GM23338 (cell line): Measurements from ENCODE around the gene ACCSL. TPM values are rescaled to one million over a fixed set of nuclear protein-coding genes. Genes with fewer than 3 reads are reported as not detected.

Experiments used
- ATAC-seq: fragments of 200-7000 bp; cut with Tn5 transposase; 3 replicates; pipeline ENCODE4 v1.9.1; 2020
- DNase-seq: peaks from one replicate; pipeline ENCODE4 v3.0.0-alpha.2; 2015; ENCODE audit warnings: low spot score
- H2AFZ ChIP-seq: fragments of 200-600 bp; sonication (generic); 2 replicates; pipeline ENCODE4 v1.8.0; 2016; ENCODE audit warnings: antibody characterized with exemption, mild to moderate bottlenecking, moderate library complexity
- H3F3A ChIP-seq: fragments of 200-600 bp; sonication (generic); replicated peaks from 2 replicates; pipeline ENCODE4 v1.8.0; 2017; ENCODE audit warnings: antibody characterized with exemption, mixed run types, low read depth
- H3K27ac ChIP-seq: fragments of 200-600 bp; sonication (generic); 2 replicates; pipeline ENCODE4 v1.6.1; 2016; ENCODE audit warnings: low read depth
- H3K27me3 ChIP-seq: fragments of 200-600 bp; sonication (generic); 2 replicates; pipeline ENCODE4 v1.8.0; 2016; ENCODE audit warnings: mild to moderate bottlenecking, mixed run types, moderate library complexity; ENCODE audit not compliant: insufficient read depth
- H3K36me3 ChIP-seq: fragments of 200-600 bp; sonication (generic); 2 replicates; pipeline ENCODE4 v1.8.0; 2016; ENCODE audit warnings: mild to moderate bottlenecking; ENCODE audit not compliant: insufficient read depth
- H3K4me1 ChIP-seq: fragments of 200-600 bp; sonication (generic); 2 replicates; pipeline ENCODE4 v1.8.0; 2016; ENCODE audit warnings: mild to moderate bottlenecking, moderate library complexity; ENCODE audit not compliant: insufficient read depth
- H3K4me2 ChIP-seq: fragments of 200-600 bp; sonication (generic); 2 replicates; pipeline ENCODE4 v1.7.1; 2017; ENCODE audit warnings: mixed run types
- H3K4me3 ChIP-seq: fragments of 200-600 bp; sonication (generic); 2 replicates; pipeline ENCODE4 v1.6.1; 2016; ENCODE audit warnings: mixed run types
- H3K79me2 ChIP-seq: fragments of 200-600 bp; sonication (generic); replicated peaks from 2 replicates; pipeline ENCODE4 v1.8.0; 2017; ENCODE audit warnings: mild to moderate bottlenecking; ENCODE audit not compliant: insufficient read depth
- H3K9me2 ChIP-seq: fragments of 200-600 bp; sonication (generic); 2 replicates; pipeline ENCODE4 v1.8.0; 2017; ENCODE audit not compliant: insufficient read depth
- H4K20me1 ChIP-seq: fragments of 200-600 bp; sonication (generic); replicated peaks from 2 replicates; pipeline ENCODE4 v1.8.0; 2017; ENCODE audit warnings: mild to moderate bottlenecking; ENCODE audit not compliant: insufficient read depth
- H3K27ac Mint-ChIP-seq: 2 replicates; pipeline ENCODE4 v1.8.0; 2020; ENCODE audit warnings: inconsistent platforms, mild to moderate bottlenecking, moderate library complexity, mixed read lengths
- H3K27me3 Mint-ChIP-seq: 3 replicates; pipeline ENCODE4 v1.8.0; 2022; ENCODE audit warnings: low read depth, mild to moderate bottlenecking, moderate library complexity, mixed read lengths, inconsistent platforms; ENCODE audit not compliant: insufficient read depth, poor library complexity
- H3K36me3 Mint-ChIP-seq: 3 replicates; pipeline ENCODE4 v1.8.0; 2021; ENCODE audit warnings: low read depth, mild to moderate bottlenecking, inconsistent platforms, moderate library complexity, mixed read lengths
- H3K4me1 Mint-ChIP-seq: 3 replicates; pipeline ENCODE4 v1.8.0; 2020; ENCODE audit warnings: mild to moderate bottlenecking, inconsistent platforms, mixed read lengths
- H3K4me3 Mint-ChIP-seq: 3 replicates; pipeline ENCODE4 v1.8.0; 2021; ENCODE audit warnings: moderate library complexity, mild to moderate bottlenecking, inconsistent platforms, mixed read lengths
- H3K9me3 Mint-ChIP-seq: 3 replicates; pipeline ENCODE4 v1.8.0; 2020; ENCODE audit warnings: moderate library complexity, mild to moderate bottlenecking, inconsistent platforms, mixed read lengths
- CREB1 ChIP-seq: fragments of 250-450 bp; sonication (Bioruptor Pico); IDR thresholded peaks from 2 replicates; pipeline ENCODE4 v1.5.0; 2020; ENCODE audit warnings: low read depth, mild to moderate bottlenecking, moderate library complexity
- CTCF ChIP-seq, 2 experiments: fragments of 200-600 bp in 1 of 2; sonication (generic) in 1 of 2; conservative IDR thresholded peaks; 2 replicates each; pipeline versions ENCODE4 v1.5.1 to v1.6.1; 2016 to 2017; ENCODE audit warnings: antibody characterized with exemption in 2 of 2, low read depth in 2 of 2, mild to moderate bottlenecking in 2 of 2, moderate library complexity in 1 of 2
- ETS1 ChIP-seq: IDR thresholded peaks from 2 replicates; pipeline ENCODE4 v1.6.1; 2016; ENCODE audit warnings: antibody characterized with exemption
- EZH2 ChIP-seq: fragments of 200-600 bp; sonication (generic); IDR thresholded peaks from one replicate; pipeline ENCODE4 v1.8.0; 2017; ENCODE audit warnings: antibody characterized with exemption, mild to moderate bottlenecking, low read depth; ENCODE audit not compliant: unreplicated experiment
- EZH2phosphoT487 ChIP-seq: fragments of 200-600 bp; sonication (generic); IDR thresholded peaks from one replicate; pipeline ENCODE4 v1.8.1; 2018; ENCODE audit warnings: antibody characterized with exemption; ENCODE audit not compliant: unreplicated experiment
- JUNB ChIP-seq: IDR thresholded peaks from one replicate; pipeline ENCODE4 v1.6.1; 2016; ENCODE audit warnings: antibody characterized with exemption; ENCODE audit not compliant: unreplicated experiment
- NANOG ChIP-seq: IDR thresholded peaks from 2 replicates; pipeline ENCODE4 v1.6.1; 2016; ENCODE audit warnings: antibody characterized with exemption, borderline replicate concordance
- POLR2AphosphoS5 ChIP-seq: IDR thresholded peaks from 2 replicates; pipeline ENCODE4 v1.6.1; 2016; ENCODE audit warnings: antibody characterized with exemption, low read depth
- REST ChIP-seq: IDR thresholded peaks from one replicate; pipeline ENCODE4 v1.6.1; 2018; ENCODE audit warnings: antibody characterized with exemption; ENCODE audit not compliant: unreplicated experiment
- STAT1 ChIP-seq: IDR thresholded peaks from one replicate; pipeline ENCODE4 v1.6.1; 2016; ENCODE audit warnings: antibody characterized with exemption; ENCODE audit not compliant: unreplicated experiment
- ZNF114 ChIP-seq: fragments of 250-450 bp; sonication (Bioruptor Pico); IDR thresholded peaks from 2 replicates; pipeline ENCODE4 v1.5.0; 2020; ENCODE audit warnings: mild to moderate bottlenecking, moderate library complexity
- ZNF331 ChIP-seq: fragments of 250-450 bp; sonication (Bioruptor Pico); IDR thresholded peaks from 2 replicates; pipeline ENCODE4 v1.5.0; 2020; ENCODE audit warnings: low read depth, mild to moderate bottlenecking, moderate library complexity
- ZNF462 ChIP-seq: fragments of 250-450 bp; sonication (Bioruptor Pico); IDR thresholded peaks from 2 replicates; pipeline ENCODE4 v1.5.0; 2020; ENCODE audit warnings: mild to moderate bottlenecking, moderate library complexity
- polyA plus RNA-seq: library from polyadenylated mRNA; unstranded; fragments of >200 nt; fragmentation: Nextera tagmentation; extraction: Ambion mirVana; gene quantifications from 2 replicates; pipeline ENCODE4 v1.2.1, GENCODE V29; 2016
- total RNA-seq: library from RNA; depleted of rRNA; stranded (reverse); fragments of >200 nt; shearing (Covaris generic); gene quantifications from 2 replicates; pipeline ENCODE4 v1.2.3, GENCODE V29; 2014

ACCSL gene
- total and polyA plus RNA-seq, 2 experiments from 2014 or later = not detected

- H3K9me3 Mint-ChIP-seq = no peaks in the 10 kb centered on the region
- H3K4me3 Mint-ChIP-seq = no peak overlapping the region
- Histone ChIP-seq H3K9me2 (no peaks in the 10 kb centered on the region; the same call in 1 of the 2 replicates), H2AFZ (no peak overlapping the region), H3K4me1 (peaks cover 15% of the 10 kb centered on the region), H3K79me2 (no peaks in the 10 kb centered on the region), H3K27me3 (no peaks in the 10 kb centered on the region), H3K27ac (no peak overlapping the region), H3K36me3 (no peaks in the 10 kb centered on the region), H3K4me2 (no peak overlapping the region), H4K20me1 (no peaks in the 10 kb centered on the region), H3F3A (no peaks in the 10 kb centered on the region), H3K4me3 (no peak overlapping the region)
- TF ChIP-seq NANOG (no peak), EZH2phosphoT487 (no peak), CREB1 (no peak), ETS1 (no peak), EZH2 (no peak), JUNB (no peak), CTCF (conservative IDR thresholded peaks at IDR 0.05; ENCODE audit: low read depth in 2 of 2) (no peak), ZNF462 (CRISPR knock-in tag) (no peak), REST (no peak), POLR2AphosphoS5 (no peak), ZNF331 (CRISPR knock-in tag) (no peak), STAT1 (no peak), ZNF114 (CRISPR knock-in tag) (no peak)
- peaks cover 10% of the 10 kb centered on the region for H3K27me3 Mint-ChIP-seq
- no peak for ATAC-seq
- H3K27ac Mint-ChIP-seq = no peak overlapping the region
- peaks cover 17% of the 10 kb centered on the region for H3K4me1 Mint-ChIP-seq
- H3K36me3 Mint-ChIP-seq = no peaks in the 10 kb centered on the region; the same call in 2 of the 3 replicates
- DNase-seq = no peak
These were observed 15.3 kb upstream of the ACCSL start for GRCh38 chr11:44032299-44033085.
